T-helper 17 cell (primary cell): ENCODE data around the gene AQP2. TPM values are rescaled to one million over a fixed set of nuclear protein-coding genes. Genes with fewer than 3 reads are reported as not detected.

Source experiments
- ATAC-seq: fragments of 150-1000 bp; cut with Tn5 transposase; 2 replicates; pipeline ENCODE4 v1.10.0; 2021; ENCODE audit warnings: mild to moderate bottlenecking, moderate library complexity
- DNase-seq, 3 donors: peaks; one replicate each; pipeline versions ENCODE4 v3.0.0 to v3.0.0-alpha.2; 2020 to 2021
- H3K9me3 ChIP-seq: one replicate; pipeline ENCODE4 v1.7.0; 2013; ENCODE audit warnings: low read length, mild to moderate bottlenecking; ENCODE audit not compliant: control insufficient read depth, poor library complexity, severe bottlenecking
- H3K27ac Mint-ChIP-seq: one replicate; pipeline ENCODE4 v1.8.0; 2022; ENCODE audit warnings: mild to moderate bottlenecking, moderate library complexity, mixed read lengths
- H3K27me3 Mint-ChIP-seq: one replicate; pipeline ENCODE4 v1.8.0; 2022; ENCODE audit warnings: mixed read lengths
- H3K36me3 Mint-ChIP-seq: one replicate; pipeline ENCODE4 v1.8.0; 2022; ENCODE audit warnings: low read depth, mixed read lengths
- H3K4me1 Mint-ChIP-seq: one replicate; pipeline ENCODE4 v1.8.0; 2022; ENCODE audit warnings: mild to moderate bottlenecking, mixed read lengths
- H3K4me3 Mint-ChIP-seq: one replicate; pipeline ENCODE4 v1.8.0; 2022; ENCODE audit warnings: mild to moderate bottlenecking, moderate library complexity, mixed read lengths
- total RNA-seq, 4 donors: library from RNA in 2 of 4; stranded (reverse) in 2 of 4; gene quantifications; one replicate each; pipeline ENCODE4 v1.2.3 and lab custom pipeline; 2022 to 2026

The AQP2 gene
- total RNA-seq, 2 donors from 2014 or later: not detected

GRCh38 chr12:49967042-49967776, 16.7 kb downstream of the AQP2 start:
- peaks cover 46% of the 10 kb centered on the region for H3K27me3 Mint-ChIP-seq
- peak; percentile 91 for ATAC-seq
- H3K9me3 ChIP-seq: no peaks in the 10 kb centered on the region
- peak; percentile 83 to 95 (median 90) for DNase-seq
- peaks cover 7% of the 10 kb centered on the region for H3K4me1 Mint-ChIP-seq
- peak overlapping the region; percentile 85 for H3K4me3 Mint-ChIP-seq
- H3K36me3 Mint-ChIP-seq: peaks cover 2% of the 10 kb centered on the region
- no peak overlapping the region for H3K27ac Mint-ChIP-seq

DNA sequence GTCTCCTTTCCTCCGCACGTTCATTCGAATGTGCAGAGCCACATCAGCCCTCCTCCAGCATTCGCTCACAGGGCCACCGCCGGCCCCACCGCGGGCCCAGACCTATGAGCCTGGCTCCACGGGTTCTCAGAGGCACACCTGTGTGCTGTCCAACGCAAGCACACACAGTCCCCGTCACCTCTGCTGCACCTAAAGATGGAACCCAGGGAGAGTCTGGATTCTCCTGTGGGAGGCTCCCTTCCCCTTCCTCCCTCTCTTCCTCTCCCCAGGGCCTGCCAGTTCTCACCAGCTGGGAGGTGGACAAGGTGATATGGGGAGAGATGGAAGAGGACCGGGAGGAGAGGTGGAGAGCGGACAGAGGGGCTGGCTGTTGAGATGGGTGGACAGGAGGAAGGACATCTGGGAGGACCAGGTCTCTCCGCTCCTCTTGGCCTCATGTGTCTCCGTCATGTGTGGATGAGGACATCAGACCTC, 17.3 kb downstream of the AQP2 start:
- Mint-ChIP-seq H3K36me3 (no peaks in the 10 kb centered on the region), H3K4me1 (peaks cover 7% of the 10 kb centered on the region), H3K27me3 (peaks cover 40% of the 10 kb centered on the region), H3K27ac (no peak overlapping the region), H3K4me3 (peak overlapping the region; percentile 52)
- no peak for DNase-seq
- no peak for ATAC-seq
- no peaks in the 10 kb centered on the region for H3K9me3 ChIP-seq

DNA sequence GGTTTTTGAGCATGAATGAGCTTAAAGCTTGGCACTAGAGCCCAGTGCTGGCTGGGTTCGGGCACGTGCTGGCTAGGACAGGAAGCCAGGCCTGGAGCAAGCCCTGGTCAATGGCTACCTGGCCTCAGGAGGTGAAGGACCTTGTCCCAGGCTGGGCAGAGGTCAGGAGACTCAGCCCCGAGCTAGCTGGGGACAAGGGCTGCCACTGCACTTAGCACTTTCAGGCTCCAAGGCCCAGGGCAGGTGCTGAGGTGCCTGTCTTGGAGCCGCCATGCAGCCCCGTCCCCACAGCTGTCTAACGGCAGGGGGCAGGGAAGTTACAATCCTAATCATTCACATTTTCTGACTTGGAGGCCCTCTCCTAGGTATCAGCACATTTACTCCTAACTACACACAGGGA, 17.9 kb downstream of the AQP2 start:
- H3K4me1 Mint-ChIP-seq: peaks cover 7% of the 10 kb centered on the region
- H3K9me3 ChIP-seq: no peaks in the 10 kb centered on the region
- no peak for DNase-seq
- ATAC-seq: no peak
- peaks cover 34% of the 10 kb centered on the region for H3K27me3 Mint-ChIP-seq
- H3K36me3 Mint-ChIP-seq: no peaks in the 10 kb centered on the region
- no peak overlapping the region for H3K27ac Mint-ChIP-seq
- H3K4me3 Mint-ChIP-seq: peak overlapping the region; percentile 52

DNA sequence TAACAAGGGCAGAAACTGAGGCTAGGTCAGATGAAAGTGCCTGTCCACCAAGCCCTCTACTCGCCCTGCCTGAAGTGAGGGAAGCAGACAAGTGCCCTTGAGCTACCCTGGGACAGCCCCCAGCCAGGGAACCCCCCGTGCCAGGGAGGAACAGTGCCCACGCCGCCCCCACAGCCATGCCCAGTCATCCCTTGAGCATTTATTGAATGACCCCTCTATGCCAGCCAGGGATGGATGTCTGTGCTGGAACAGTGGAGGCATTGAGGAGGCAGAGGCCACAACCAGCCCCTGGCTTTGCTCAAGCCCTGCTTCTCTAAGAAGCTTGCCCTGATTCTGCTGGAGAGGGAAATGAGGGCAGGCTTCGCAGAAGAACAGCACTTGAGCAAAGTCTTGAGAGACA, 18.5 kb downstream of the AQP2 start:
- Mint-ChIP-seq H3K27me3 (peaks cover 30% of the 10 kb centered on the region), H3K27ac (no peak overlapping the region), H3K4me3 (no peak overlapping the region), H3K36me3 (no peaks in the 10 kb centered on the region), H3K4me1 (peaks cover 7% of the 10 kb centered on the region)
- no peak for DNase-seq
- ATAC-seq: no peak
- H3K9me3 ChIP-seq: no peaks in the 10 kb centered on the region

GRCh38 chr12:49969651-49970429, 19.3 kb downstream of the AQP2 start:
- no peaks in the 10 kb centered on the region for H3K36me3 Mint-ChIP-seq
- peaks cover 22% of the 10 kb centered on the region for H3K27me3 Mint-ChIP-seq
- ATAC-seq: no peak

GRCh38 chr12:49970658-49971057, 20.1 kb downstream of the AQP2 start:
- peaks cover 5% of the 10 kb centered on the region for H3K4me1 Mint-ChIP-seq
- H3K27me3 Mint-ChIP-seq: peaks cover 17% of the 10 kb centered on the region
- no peak overlapping the region for H3K4me3 Mint-ChIP-seq
- ATAC-seq (no peak), DNase-seq (no peak)
- H3K36me3 Mint-ChIP-seq: no peaks in the 10 kb centered on the region
- H3K9me3 ChIP-seq: no peaks in the 10 kb centered on the region
- no peak overlapping the region for H3K27ac Mint-ChIP-seq

More at GRCh38 chr12:49969651-49970429, 19.3 kb downstream of the AQP2 start:
- H3K27ac Mint-ChIP-seq: no peak overlapping the region
- H3K4me3 Mint-ChIP-seq: no peak overlapping the region
- no peak for DNase-seq
- H3K4me1 Mint-ChIP-seq: peaks cover 7% of the 10 kb centered on the region
- no peaks in the 10 kb centered on the region for H3K9me3 ChIP-seq

GRCh38 chr12:49971141-49971540, 20.6 kb downstream of the AQP2 start:
- Mint-ChIP-seq H3K27ac (no peak overlapping the region), H3K4me3 (no peak overlapping the region), H3K27me3 (peaks cover 12% of the 10 kb centered on the region), H3K36me3 (no peaks in the 10 kb centered on the region), H3K4me1 (peaks cover 5% of the 10 kb centered on the region)
- DNase-seq (no peak), ATAC-seq (no peak)
- H3K9me3 ChIP-seq: no peaks in the 10 kb centered on the region

DNA sequence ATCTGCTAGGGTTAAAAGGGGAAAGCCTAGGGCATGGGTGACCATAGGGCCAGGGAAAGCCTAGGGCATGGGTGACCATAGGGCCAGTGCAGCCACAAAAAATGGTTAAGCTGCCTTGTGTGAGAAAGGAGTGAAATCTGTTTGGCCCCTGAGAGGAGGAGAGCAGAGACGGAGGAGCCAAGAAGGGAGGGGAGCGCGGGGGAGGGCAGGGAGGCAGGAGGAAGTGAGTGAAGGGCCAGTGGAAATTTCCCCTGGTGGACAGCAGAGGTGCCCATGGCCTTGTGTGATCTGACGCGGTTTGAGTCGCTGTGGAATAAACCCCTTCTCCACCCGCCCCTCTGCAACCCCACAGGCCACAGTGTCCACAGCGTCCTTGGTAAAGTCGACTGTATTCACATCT, 21.6 kb downstream of the AQP2 start:
- H3K4me3 Mint-ChIP-seq: no peak overlapping the region
- no peaks in the 10 kb centered on the region for H3K9me3 ChIP-seq
- DNase-seq (no peak), ATAC-seq (no peak)
- H3K4me1 Mint-ChIP-seq: peaks cover 2% of the 10 kb centered on the region
- peaks cover 2% of the 10 kb centered on the region for H3K27me3 Mint-ChIP-seq
- no peak overlapping the region for H3K27ac Mint-ChIP-seq
- H3K36me3 Mint-ChIP-seq: no peaks in the 10 kb centered on the region

- H3K4me3 Mint-ChIP-seq: no peak within 1 kb of the TSS
- no peaks in the 10 kb centered on the region for H3K27me3 Mint-ChIP-seq
- no peaks in the 10 kb centered on the region for H3K9me3 ChIP-seq
- H3K36me3 Mint-ChIP-seq: no peaks in the 10 kb centered on the region
- no peak for DNase-seq
- H3K4me1 Mint-ChIP-seq: no peaks in the 10 kb centered on the region
- no peak for ATAC-seq
- no peak within 1 kb of the TSS for H3K27ac Mint-ChIP-seq
Measured at GRCh38 chr12:49972641-49973360, 22.3 kb downstream of the AQP2 start, which contains the start of gene AQP6. TSS of gene AQP6 (plus strand) at chr12:49972947. CDS start at chr12:49973174, 227 bp downstream.

- no peak for ATAC-seq
- Mint-ChIP-seq H3K27ac (no peak overlapping the region), H3K4me3 (no peak overlapping the region), H3K27me3 (no peaks in the 10 kb centered on the region), H3K4me1 (no peaks in the 10 kb centered on the region), H3K36me3 (no peaks in the 10 kb centered on the region)
- DNase-seq: no peak
- no peaks in the 10 kb centered on the region for H3K9me3 ChIP-seq
Measured at GRCh38 chr12:49973361-49973830, 22.9 kb downstream of the AQP2 start.

DNA sequence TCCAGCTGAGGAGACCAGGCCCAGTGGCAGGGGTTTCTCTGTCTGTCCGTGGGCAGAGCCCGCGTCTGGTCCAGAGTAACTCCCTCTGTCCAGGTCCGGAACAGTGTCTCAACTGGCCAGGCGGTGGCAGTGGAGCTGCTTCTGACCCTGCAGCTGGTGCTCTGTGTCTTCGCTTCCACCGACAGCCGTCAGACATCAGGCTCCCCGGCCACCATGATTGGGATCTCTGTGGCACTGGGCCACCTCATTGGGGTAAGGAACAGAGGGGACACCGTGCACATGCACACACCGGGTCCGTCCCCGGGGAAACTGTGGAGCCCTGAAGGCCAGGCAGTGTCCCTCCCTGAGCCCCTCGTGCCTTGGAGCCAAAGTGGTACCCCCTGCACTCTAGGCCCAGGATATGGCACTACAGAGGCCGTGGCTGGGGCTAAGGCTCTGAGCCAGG, 23.7 kb downstream of the AQP2 start:
- H3K9me3 ChIP-seq: no peaks in the 10 kb centered on the region
- Mint-ChIP-seq H3K27ac (no peak overlapping the region), H3K27me3 (no peaks in the 10 kb centered on the region), H3K4me1 (no peaks in the 10 kb centered on the region), H3K4me3 (no peak overlapping the region), H3K36me3 (no peaks in the 10 kb centered on the region)
- no peak for DNase-seq
- ATAC-seq: no peak

GRCh38 chr12:49974677-49975317, 24.3 kb downstream of the AQP2 start:
- Mint-ChIP-seq H3K4me3 (no peak overlapping the region), H3K36me3 (no peaks in the 10 kb centered on the region), H3K27ac (peak overlapping the region; percentile 61), H3K4me1 (no peaks in the 10 kb centered on the region), H3K27me3 (no peaks in the 10 kb centered on the region)
- DNase-seq (no peak), ATAC-seq (no peak)
- no peaks in the 10 kb centered on the region for H3K9me3 ChIP-seq
